ENCODE data around the gene SMC5. TPM values are rescaled to one million over a fixed set of nuclear protein-coding genes. Genes with fewer than 3 reads are reported as not detected.

Gene SMC5
- total RNA-seq, 2 donors from 2014 or later, result 30.0 to 42.5 TPM

GRCh38 chr9:70260606-70261005, 1.8 kb downstream of the SMC5 start:
- Mint-ChIP-seq H3K9me3 (no peaks in the 10 kb centered on the region), H3K4me3 (peak overlapping the region; percentile 83), H3K4me1 (peaks cover 54% of the 10 kb centered on the region), H3K27ac (no peak overlapping the region), H3K36me3 (ENCODE audit: low read depth) (peaks cover 32% of the 10 kb centered on the region), H3K27me3 (ENCODE audit: insufficient read depth) (no peaks in the 10 kb centered on the region)
- WGBS, 2 experiments (ENCODE audit: insufficient coverage in 1 of 2, insufficient read length in 1 of 2), result 96 to 98% methylated on average over 6 to 8 of the region's 8 CpGs
- no peak for DNase-seq
- no peak overlapping the region for H3K27ac ChIP-seq (ENCODE audit: low read depth, low read length)
- peaks cover 10% of the 10 kb centered on the region for H3K4me1 ChIP-seq (ENCODE audit: control insufficient read depth, insufficient read depth, low read length)
- no peaks in the 10 kb centered on the region for H3K9me3 ChIP-seq (ENCODE audit: control insufficient read depth, low read length)
- peak overlapping the region; percentile 6 for H3K9ac ChIP-seq (ENCODE audit: extremely low read depth, low read length, poor library complexity, severe bottlenecking)
- H3K4me3 ChIP-seq (ENCODE audit: low read length), result peak overlapping the region; percentile 87
- H3K27me3 ChIP-seq (ENCODE audit: control insufficient read depth, insufficient read depth, low read length, poor library complexity, severe bottlenecking), result no peaks in the 10 kb centered on the region
- H3K36me3 ChIP-seq (ENCODE audit: control insufficient read depth, insufficient read depth, low read length), result peaks cover 54% of the 10 kb centered on the region
- no peak for TF ChIP-seq CTCF (conservative IDR thresholded peaks at IDR 0.05)

GRCh38 chr9:70261131-70261870, 2.5 kb downstream of the SMC5 start:
- H3K4me1 Mint-ChIP-seq, result peaks cover 48% of the 10 kb centered on the region
- H3K36me3 ChIP-seq (ENCODE audit: control insufficient read depth, insufficient read depth, low read length), result peaks cover 60% of the 10 kb centered on the region
- DNase-seq, result no peak
- H3K27ac Mint-ChIP-seq, result no peak overlapping the region
- peak overlapping the region; percentile 87 for H3K4me3 ChIP-seq (ENCODE audit: low read length)
- no peaks in the 10 kb centered on the region for H3K9me3 ChIP-seq (ENCODE audit: control insufficient read depth, low read length)
- H3K27me3 Mint-ChIP-seq (ENCODE audit: insufficient read depth), result no peaks in the 10 kb centered on the region
- peak; percentile 21 for TF ChIP-seq CTCF (conservative IDR thresholded peaks at IDR 0.05)
- no peaks in the 10 kb centered on the region for H3K9me3 Mint-ChIP-seq
- peaks cover 37% of the 10 kb centered on the region for H3K36me3 Mint-ChIP-seq (ENCODE audit: low read depth)
- H3K4me3 Mint-ChIP-seq, result peak overlapping the region; percentile 83
- peaks cover 9% of the 10 kb centered on the region for H3K4me1 ChIP-seq (ENCODE audit: control insufficient read depth, insufficient read depth, low read length)
- 89 to 97% methylated on average over 4 of the region's 4 CpGs for WGBS, 2 experiments (ENCODE audit: insufficient coverage in 1 of 2, insufficient read length in 1 of 2)
- H3K27ac ChIP-seq (ENCODE audit: low read depth, low read length), result no peak overlapping the region
- no peak overlapping the region for H3K9ac ChIP-seq (ENCODE audit: extremely low read depth, low read length, poor library complexity, severe bottlenecking)
- H3K27me3 ChIP-seq (ENCODE audit: control insufficient read depth, insufficient read depth, low read length, poor library complexity, severe bottlenecking), result no peaks in the 10 kb centered on the region

- no peak for TF ChIP-seq CTCF (conservative IDR thresholded peaks at IDR 0.05)
- H3K27me3 Mint-ChIP-seq (ENCODE audit: insufficient read depth), result no peaks in the 10 kb centered on the region
- H3K36me3 Mint-ChIP-seq (ENCODE audit: low read depth), result peaks cover 41% of the 10 kb centered on the region
- H3K4me3 Mint-ChIP-seq, result no peak overlapping the region
- no peaks in the 10 kb centered on the region for H3K9me3 Mint-ChIP-seq
- WGBS, 2 experiments (ENCODE audit: insufficient coverage in 1 of 2, insufficient read length in 1 of 2), result 86 to 91% methylated on average over 2 of the region's 2 CpGs
- H3K4me3 ChIP-seq (ENCODE audit: low read length), result peak overlapping the region; percentile 87
- H3K36me3 ChIP-seq (ENCODE audit: control insufficient read depth, insufficient read depth, low read length), result peaks cover 71% of the 10 kb centered on the region
- no peaks in the 10 kb centered on the region for H3K27me3 ChIP-seq (ENCODE audit: control insufficient read depth, insufficient read depth, low read length, poor library complexity, severe bottlenecking)
- H3K27ac ChIP-seq (ENCODE audit: low read depth, low read length), result no peak overlapping the region
- no peak overlapping the region for H3K27ac Mint-ChIP-seq
- peaks cover 5% of the 10 kb centered on the region for H3K4me1 ChIP-seq (ENCODE audit: control insufficient read depth, insufficient read depth, low read length)
- H3K9ac ChIP-seq (ENCODE audit: extremely low read depth, low read length, poor library complexity, severe bottlenecking), result no peak overlapping the region
- DNase-seq, result no peak
- H3K4me1 Mint-ChIP-seq, result peaks cover 41% of the 10 kb centered on the region
- no peaks in the 10 kb centered on the region for H3K9me3 ChIP-seq (ENCODE audit: control insufficient read depth, low read length)
These were observed 3.6 kb downstream of the SMC5 start for GRCh38 chr9:70262366-70262765.

Measured in endodermal cell (in vitro differentiated cells).